Measurements from ENCODE around the gene MACROD1.

MACROD1 gene

GRCh38 chr11:64014356-64014755, 151.6 kb downstream of the MACROD1 start:
- TF ChIP-seq, protein P1, sequence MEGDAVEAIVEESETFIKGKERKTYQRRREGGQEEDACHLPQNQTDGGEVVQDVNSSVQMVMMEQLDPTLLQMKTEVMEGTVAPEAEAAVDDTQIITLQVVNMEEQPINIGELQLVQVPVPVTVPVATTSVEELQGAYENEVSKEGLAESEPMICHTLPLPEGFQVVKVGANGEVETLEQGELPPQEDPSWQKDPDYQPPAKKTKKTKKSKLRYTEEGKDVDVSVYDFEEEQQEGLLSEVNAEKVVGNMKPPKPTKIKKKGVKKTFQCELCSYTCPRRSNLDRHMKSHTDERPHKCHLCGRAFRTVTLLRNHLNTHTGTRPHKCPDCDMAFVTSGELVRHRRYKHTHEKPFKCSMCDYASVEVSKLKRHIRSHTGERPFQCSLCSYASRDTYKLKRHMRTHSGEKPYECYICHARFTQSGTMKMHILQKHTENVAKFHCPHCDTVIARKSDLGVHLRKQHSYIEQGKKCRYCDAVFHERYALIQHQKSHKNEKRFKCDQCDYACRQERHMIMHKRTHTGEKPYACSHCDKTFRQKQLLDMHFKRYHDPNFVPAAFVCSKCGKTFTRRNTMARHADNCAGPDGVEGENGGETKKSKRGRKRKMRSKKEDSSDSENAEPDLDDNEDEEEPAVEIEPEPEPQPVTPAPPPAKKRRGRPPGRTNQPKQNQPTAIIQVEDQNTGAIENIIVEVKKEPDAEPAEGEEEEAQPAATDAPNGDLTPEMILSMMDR (IDR thresholded peaks at IDR 0.05; ENCODE audit: low read length, missing control alignments), result no peak
- H3K4me3 ChIP-seq (replicated peaks; ENCODE audit: low read depth, low read length), result no peak overlapping the region
- DNase-seq (ENCODE audit: low read depth), result no peak

DNA sequence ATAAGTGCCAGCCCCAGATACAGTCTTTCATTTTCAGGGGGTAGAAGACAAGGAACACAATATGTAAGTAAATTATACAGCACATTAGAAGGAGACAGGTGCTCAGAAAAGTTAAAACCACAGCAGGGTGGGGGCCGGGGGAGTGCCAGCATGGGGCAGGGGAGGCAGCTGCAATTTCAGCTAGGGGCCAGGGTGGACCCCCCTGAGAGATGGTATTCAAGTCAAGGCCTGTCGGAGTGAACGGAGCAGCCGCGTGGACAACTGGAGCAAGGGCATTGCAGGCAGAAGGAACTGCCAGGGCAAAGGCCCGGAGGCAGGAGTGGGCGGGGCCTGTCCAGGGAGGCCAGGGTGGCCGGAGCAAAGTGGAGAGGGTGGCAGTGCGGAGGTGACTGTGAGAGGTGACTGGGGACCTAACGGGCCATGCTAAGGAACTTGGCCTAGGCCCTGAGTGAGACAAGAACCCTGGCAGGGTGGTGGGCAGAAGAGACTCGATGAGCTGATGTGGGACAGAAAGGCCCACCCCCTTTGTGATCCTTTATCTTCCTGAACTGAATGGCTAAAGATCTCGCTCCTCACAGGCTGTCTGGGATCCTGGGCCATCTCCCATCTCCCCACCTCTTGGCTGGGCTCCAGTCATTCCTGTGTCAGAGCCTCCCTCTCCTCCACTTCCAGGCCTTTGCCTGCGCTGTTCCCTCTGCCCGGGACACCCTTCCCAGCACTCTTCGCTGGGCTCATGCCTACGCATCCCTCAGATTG, 152.6 kb downstream of the MACROD1 start:
- no peak for DNase-seq (ENCODE audit: low read depth)
- H3K4me3 ChIP-seq (replicated peaks; ENCODE audit: low read depth, low read length), result no peak overlapping the region
- TF ChIP-seq, protein P1 (IDR thresholded peaks at IDR 0.05; ENCODE audit: low read length, missing control alignments), result no peak

- H3K4me3 ChIP-seq (replicated peaks; ENCODE audit: low read depth, low read length), result no peak overlapping the region
- no peak for DNase-seq (ENCODE audit: low read depth)
- TF ChIP-seq, protein P1 (IDR thresholded peaks at IDR 0.05; ENCODE audit: low read length, missing control alignments), result no peak
These were observed 154.5 kb downstream of the MACROD1 start for GRCh38 chr11:64011371-64011770.

GRCh38 chr11:64010783-64011182, 155.1 kb downstream of the MACROD1 start:
- TF ChIP-seq, protein P1 (IDR thresholded peaks at IDR 0.05; ENCODE audit: low read length, missing control alignments), result no peak
- no peak for DNase-seq (ENCODE audit: low read depth)
- H3K4me3 ChIP-seq (replicated peaks; ENCODE audit: low read depth, low read length), result no peak overlapping the region

DNA sequence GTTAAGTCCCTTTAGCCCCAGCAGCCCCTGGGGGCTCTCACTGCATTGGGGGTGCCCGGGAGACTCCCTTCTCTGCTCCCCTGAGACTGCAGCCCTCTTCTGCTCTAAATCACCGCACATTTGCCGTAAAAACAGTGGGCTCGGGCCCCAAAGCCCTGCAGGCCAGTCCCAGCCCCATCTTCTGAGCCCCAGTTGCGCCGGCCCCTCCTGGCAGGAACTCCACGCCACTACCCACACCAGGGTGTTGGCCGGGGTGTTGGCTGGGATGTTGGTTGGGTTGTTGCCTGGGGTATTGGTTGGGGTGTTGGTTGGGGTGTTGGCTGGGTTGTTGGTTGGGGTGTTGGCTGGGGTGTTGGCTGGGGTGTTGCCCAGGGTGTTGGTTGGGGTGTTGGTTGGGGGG, 156.2 kb downstream of the MACROD1 start:
- DNase-seq (ENCODE audit: low read depth), result no peak
- TF ChIP-seq, protein P1 (IDR thresholded peaks at IDR 0.05; ENCODE audit: low read length, missing control alignments), result no peak
- H3K4me3 ChIP-seq (replicated peaks; ENCODE audit: low read depth, low read length), result no peak overlapping the region

DNA sequence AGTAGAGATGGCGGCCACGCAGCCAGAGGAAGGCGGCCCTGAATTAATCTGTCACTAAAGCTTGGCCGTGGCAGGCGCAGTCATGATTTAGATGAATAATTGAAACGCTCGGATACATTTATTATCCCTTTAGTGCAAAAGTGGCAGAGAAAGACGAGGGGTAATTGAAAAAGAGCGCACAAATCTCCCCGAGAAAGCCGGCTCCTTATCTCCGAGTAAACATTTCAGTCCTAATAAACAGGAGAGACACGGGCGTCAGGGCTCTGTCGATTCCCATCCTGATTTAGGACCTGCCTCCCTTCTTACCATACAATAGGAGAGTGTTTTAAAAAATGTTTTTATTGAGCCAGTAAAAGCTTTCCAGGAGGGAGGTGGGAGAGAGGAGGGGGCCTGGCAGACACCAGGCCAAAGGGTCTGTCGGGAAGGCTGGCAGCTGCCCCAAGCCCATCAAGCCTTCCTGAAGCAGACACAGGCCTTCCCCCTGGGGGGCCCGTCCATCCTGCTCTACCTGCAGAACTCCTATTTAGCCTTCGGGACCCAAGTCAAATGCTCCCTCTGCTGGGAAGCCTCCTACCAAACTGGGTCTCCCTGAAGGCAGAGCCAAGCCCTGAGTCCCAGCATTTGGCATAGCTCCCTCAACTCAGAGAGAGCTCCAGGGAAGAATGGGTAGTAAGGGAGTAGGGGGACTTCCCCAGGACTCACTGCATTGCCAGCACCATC, 156.8 kb downstream of the MACROD1 start:
- DNase-seq (ENCODE audit: low read depth), result no peak
- TF ChIP-seq, protein P1 (IDR thresholded peaks at IDR 0.05; ENCODE audit: low read length, missing control alignments), result no peak
- no peak overlapping the region for H3K4me3 ChIP-seq (replicated peaks; ENCODE audit: low read depth, low read length)

All from fibroblast of pulmonary artery (primary cell).